Erythroblast (primary cell): ENCODE data around the gene GPT2.

Source experiments
- GATA1 ChIP-seq: IDR thresholded peaks from 2 replicates; pipeline ENCODE4 v1.6.1; 2011; ENCODE audit warnings: low read depth, mild to moderate bottlenecking, control low read depth, low read length, moderate library complexity
- POLR2A ChIP-seq: IDR thresholded peaks from 2 replicates; pipeline ENCODE4 v1.6.1; 2011; ENCODE audit warnings: mild to moderate bottlenecking, low read length

GRCh38 chr16:46842192-46842895 is 41.8 kb upstream of the GPT2 start:
- TF ChIP-seq POLR2A: no peak
- TF ChIP-seq GATA1: no peak
